HL-60/S4 treated with phorbol 12-myristate 13-acetate at 8.2 ng/mL for 4 days and 3 days (cell line): ENCODE results near the gene ERP29.
"Not testable (repeated sequence)": the region's sequence is repeated elsewhere in the genome, so short reads cannot be mapped to it uniquely, and the experiment has no call there.

ENCODE experiments used
- in situ Hi-C: fragments of 300-500 bp; cut with MboI; formaldehyde crosslinking; loops from 2 replicates; pipeline ENCODE4 v1.15.0; 2022; ENCODE audit warnings: low sequenced_read_pairs

Gene ERP29

DNA sequence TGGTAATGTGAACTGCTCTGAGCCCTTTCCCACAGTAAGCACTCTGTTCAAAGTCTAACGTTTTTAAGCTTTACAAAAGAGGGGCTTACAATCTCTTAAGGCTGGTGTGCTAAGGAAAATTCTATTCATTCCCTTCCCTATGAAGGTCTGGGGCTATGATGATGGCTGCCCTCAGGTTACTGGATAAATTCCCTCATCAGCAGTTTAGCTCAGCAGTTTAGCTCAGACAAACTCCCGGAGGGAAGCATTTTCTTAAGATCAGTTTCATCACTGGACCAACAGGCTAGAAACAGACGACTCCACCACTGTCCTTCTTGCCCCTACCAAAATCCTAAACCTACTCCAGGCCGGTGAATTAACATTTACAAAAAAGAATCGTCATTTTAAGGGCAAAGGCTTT is 19.1 kb downstream of the ERP29 start:
- in situ Hi-C loops, result no loop called here

DNA sequence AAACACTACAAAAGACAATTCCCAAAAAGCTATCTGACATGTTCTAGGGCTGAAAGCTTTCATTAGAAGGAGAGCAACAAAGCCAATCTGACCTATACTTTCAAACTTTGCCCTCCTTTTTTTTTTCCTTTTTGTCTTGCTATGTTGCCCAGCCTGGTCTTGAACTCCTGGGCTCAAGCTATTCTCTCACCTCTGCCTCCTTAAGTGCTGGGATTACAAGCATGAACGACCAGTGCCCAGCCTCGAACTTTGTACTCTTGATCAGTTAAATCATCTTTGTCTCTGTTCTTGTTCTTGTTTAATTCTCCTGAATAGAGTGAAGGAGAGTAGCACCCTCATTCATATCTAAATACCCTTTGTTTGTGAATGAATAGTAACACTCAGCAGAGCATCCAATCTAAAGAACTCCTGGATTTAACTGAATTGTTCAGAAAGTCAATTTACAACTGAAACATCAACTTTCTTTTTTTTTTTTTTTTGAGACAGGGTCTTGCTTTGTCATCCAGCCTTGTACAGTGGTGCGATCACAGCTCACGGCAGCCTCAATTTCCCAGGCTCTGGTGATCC is 22.1 kb downstream of the ERP29 start:
- in situ Hi-C loops, result no loop called here

DNA sequence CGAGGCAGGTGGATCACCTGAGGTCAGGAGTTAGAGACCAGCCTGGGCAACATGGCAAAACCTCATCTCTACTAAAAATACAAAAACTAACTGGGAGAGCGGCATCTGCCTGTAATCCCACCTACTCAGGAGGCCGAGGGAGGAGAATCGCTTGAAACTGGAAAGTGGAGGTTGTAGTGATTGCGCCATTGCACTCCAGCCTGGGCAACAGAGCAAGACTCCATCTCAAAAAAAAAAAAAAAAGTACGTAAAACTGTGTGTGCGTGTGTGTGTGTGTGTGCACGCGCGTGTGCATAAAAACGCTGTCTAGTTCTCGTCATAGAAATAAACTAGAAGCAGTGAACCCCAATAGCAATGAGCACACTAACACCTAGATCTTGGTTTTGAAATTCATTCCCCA is 23.4 kb downstream of the ERP29 start:
- in situ Hi-C loops, result not testable (repeated sequence)

DNA sequence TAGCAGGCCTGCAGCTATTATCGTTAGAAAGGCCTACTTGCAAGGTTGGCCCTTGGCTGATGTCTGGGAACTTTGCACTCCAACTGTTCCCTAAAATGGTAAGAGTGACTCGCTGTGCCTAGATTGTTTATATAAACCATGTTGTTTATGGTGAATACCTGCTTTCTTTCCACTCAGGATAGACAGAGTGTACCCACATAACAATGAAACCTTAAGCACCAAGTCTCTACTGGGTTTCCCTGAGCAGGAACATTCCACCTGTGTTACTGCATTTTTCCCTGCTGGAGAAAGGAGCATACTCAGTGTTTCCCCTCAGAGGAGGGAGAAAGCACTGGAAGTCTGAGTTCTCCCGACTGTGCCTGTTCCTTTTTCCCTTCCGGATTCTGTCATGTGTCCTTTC is 32.8 kb downstream of the ERP29 start:
- in situ Hi-C loops, result no loop called here

DNA sequence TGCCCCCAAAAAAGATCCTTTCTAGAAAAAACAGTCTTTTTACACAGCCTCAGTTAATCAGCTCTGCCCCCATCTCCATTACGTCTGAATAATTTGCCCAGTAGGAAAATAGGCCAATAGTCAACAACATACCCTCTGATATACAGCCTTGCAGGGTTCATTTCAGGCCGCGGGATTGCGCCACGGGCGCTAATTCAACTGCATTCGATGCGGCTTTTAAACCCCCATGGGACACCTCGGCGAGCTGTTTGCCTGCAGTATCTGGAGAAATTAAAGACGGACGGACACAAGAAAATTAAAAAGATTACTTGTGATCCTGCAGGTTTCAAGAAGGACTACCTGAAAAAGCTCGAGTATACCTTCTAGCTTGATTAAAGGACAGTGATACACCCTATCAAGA is 36.1 kb downstream of the ERP29 start:
- in situ Hi-C loops, result no loop called here

DNA sequence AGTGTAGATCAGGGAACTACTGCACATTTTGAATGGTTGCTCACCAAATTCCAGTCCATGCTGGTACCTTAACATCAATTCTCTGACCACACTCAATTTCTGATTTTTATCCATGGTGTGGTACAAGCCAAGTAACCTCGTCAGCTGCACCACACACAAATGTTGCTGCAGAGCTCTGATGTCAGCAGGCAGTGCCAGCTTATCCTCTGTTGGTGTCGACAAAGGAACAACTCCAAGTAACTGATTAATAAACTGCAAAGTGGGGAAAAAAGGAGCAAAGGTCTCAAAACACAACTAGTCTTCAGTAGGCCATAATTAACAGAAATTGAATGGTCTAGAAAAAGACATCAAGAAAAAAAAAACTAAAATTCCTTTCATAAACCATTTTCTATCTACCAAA is 47.9 kb downstream of the ERP29 start:
- in situ Hi-C loops, result no loop called here

DNA sequence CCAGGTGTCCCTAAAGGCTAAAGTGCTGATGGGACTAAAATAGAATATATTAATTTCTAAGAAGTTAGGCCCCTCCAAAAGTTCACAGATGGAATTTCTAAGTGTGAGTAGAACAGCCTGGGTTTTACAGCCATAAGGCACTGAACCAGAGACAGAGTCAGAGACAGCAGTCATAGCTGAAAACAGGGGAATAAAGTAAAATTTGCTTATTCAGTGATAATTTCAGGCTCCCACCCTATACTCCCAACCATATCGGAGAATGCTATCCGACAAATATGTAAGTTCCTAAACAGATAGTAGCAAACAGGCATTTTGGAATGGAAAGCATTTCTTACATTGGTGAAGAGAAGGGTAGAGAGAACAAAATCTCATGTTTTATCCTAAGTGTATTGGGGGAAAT is 50.0 kb downstream of the ERP29 start:
- in situ Hi-C loops, result no loop called here

DNA sequence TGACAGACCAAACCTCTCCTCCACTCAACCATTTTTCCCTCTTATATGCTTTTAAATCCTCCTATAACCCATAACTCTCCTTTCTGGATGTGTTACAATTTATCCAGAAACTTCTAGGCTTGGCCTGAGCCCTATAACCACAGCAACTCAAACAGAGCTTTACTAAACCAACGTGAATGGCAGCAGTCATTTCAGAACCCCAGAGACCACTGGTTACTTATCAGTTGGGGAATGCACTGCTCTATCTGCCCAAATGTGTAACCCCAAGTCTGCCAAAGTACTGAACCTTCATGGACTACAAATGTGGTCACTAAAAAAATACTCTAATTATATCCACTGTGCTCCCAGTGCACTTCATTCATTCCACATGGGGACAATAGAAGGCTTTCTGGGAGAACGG is 53.3 kb downstream of the ERP29 start:
- in situ Hi-C loops, result no loop called here
